ENCODE measurements around the gene PRKCA. TPM values are rescaled to one million over a fixed set of nuclear protein-coding genes. Genes with fewer than 3 reads are reported as not detected.

Gene PRKCA
- total and polyA plus RNA-seq, 9 of the 15 experiments (the other 6 are each of a cell fraction or from before 2014, with no cell fraction given) = 3.2 to 33.0 (median 17.8) TPM

GRCh38 chr17:66387392-66387981 is 85.1 kb downstream of the PRKCA start:
- no peaks in the 10 kb centered on the region for H3K36me3 ChIP-seq (ENCODE audit: control insufficient read depth, insufficient read depth, low read length)
- no peaks in the 10 kb centered on the region for H3K9me1 ChIP-seq (ENCODE audit: control insufficient read depth, insufficient read depth, low read length)
- intact Hi-C loops (cut with micrococcal nuclease) (no loop called here), in situ Hi-C loops (cut with MboI) (no loop called here)
- WGBS (ENCODE audit: insufficient coverage, low coverage, missing lambda C conversion rate) = 50% methylated on average over 2 of the region's 7 CpGs
- BruUV-seq (replicated peaks) = no TSS peak
- H3K79me2 ChIP-seq (ENCODE audit: control insufficient read depth, insufficient read depth, low read length) = peaks cover 11% of the 10 kb centered on the region; the same call in 2 of the 3 replicates
- no peaks in the 10 kb centered on the region; the same call in 1 of the 2 replicates for H4K20me1 ChIP-seq (replicated peaks; ENCODE audit: control insufficient read depth, insufficient read depth, low read length)
- DNase-seq (ENCODE audit: extremely low read depth in 1 of 4, low spot score in 3 of 4) (no peak), ATAC-seq (no peak), FAIRE-seq (no peak)
- no peak overlapping the region for H3K4me3 ChIP-seq
- no peak overlapping the region for H2AFZ ChIP-seq (ENCODE audit: low read depth, low read length)
- POLR2A ChIA-PET = no interaction called here
- TF ChIP-seq NR1H2 (CRISPR knock-in tag; IDR thresholded peaks at IDR 0.05) (no peak), ZNF699 (CRISPR knock-in tag; IDR thresholded peaks at IDR 0.05; ENCODE audit: insufficient replicate concordance) (no peak), HINFP (tag; conservative IDR thresholded peaks at IDR 0.05; ENCODE audit: low read depth) (no peak), PCBP1 (IDR thresholded peaks at IDR 0.05; ENCODE audit: low read depth, low read length, poor library complexity, severe bottlenecking) (no peak), NCOA1 (IDR thresholded peaks at IDR 0.05; ENCODE audit: low read depth) (no peak), CC2D1A (IDR thresholded peaks at IDR 0.05) (no peak), SP1 (CRISPR knock-in tag; IDR thresholded peaks at IDR 0.05) (no peak), RBM39 (optimal IDR thresholded peaks at IDR 0.05; ENCODE audit: low read depth, low read length) (no peak), ZNF609 (CRISPR knock-in tag; IDR thresholded peaks at IDR 0.05; ENCODE audit: borderline replicate concordance) (no peak), ZNF280B (CRISPR knock-in tag; IDR thresholded peaks at IDR 0.05) (no peak), TRIM28 (IDR thresholded peaks at IDR 0.05) (no peak)
- H3K27me3 ChIP-seq (ENCODE audit: control insufficient read depth in 2 of 2, insufficient read depth in 2 of 2, low read length in 2 of 2) = no peaks in the 10 kb centered on the region
- H3K9me3 ChIP-seq (replicated peaks; ENCODE audit: control insufficient read depth, insufficient read depth, low read depth, low read length) = no peaks in the 10 kb centered on the region
- H3K27ac ChIP-seq (ENCODE audit: extremely low read depth, low read depth, low read length) = no peak overlapping the region
- no peak overlapping the region for H3K4me2 ChIP-seq (ENCODE audit: insufficient read depth, low read length)
- peaks cover 0 to 7% of the 10 kb centered on the region in 2 experiments; a peak in 1 of 5 replicates for H3K4me1 ChIP-seq (replicated peaks in 1 of 2; ENCODE audit: control insufficient read depth in 2 of 2, insufficient read depth in 2 of 2, low read length in 2 of 2)
- CTCF ChIA-PET (ENCODE audit: low intra/inter-chr PET ratio) = no interaction called here
- no peak overlapping the region for H3K9ac ChIP-seq (ENCODE audit: insufficient read depth in 1 of 2, low read depth in 2 of 2, low read length in 2 of 2)

Data from K562 (cell line).